Neural crest cell (in vitro differentiated cells): Measurements from ENCODE around the gene SRRM5. TPM values are rescaled to one million over a fixed set of nuclear protein-coding genes. Genes with fewer than 3 reads are reported as not detected.
"Not testable (repeated sequence)": the region's sequence is repeated elsewhere in the genome, so short reads cannot be mapped to it uniquely, and the experiment has no call there.

Experiments used
- DNase-seq: peaks from one replicate; pipeline ENCODE4 v3.0.0; 2021; ENCODE audit warnings: low read depth, mixed read lengths, low spot score
- H3K27ac Mint-ChIP-seq: one replicate; pipeline ENCODE4 v1.8.0; 2021; ENCODE audit warnings: mild to moderate bottlenecking, mixed read lengths; ENCODE audit not compliant: unreplicated experiment
- H3K27me3 Mint-ChIP-seq: 2 replicates; pipeline ENCODE4 v1.8.0; 2021; ENCODE audit warnings: low read depth, mild to moderate bottlenecking, mixed read lengths
- H3K36me3 Mint-ChIP-seq: 2 replicates; pipeline ENCODE4 v1.8.0; 2021; ENCODE audit warnings: low read depth, mild to moderate bottlenecking, mixed read lengths
- H3K4me1 Mint-ChIP-seq: 2 replicates; pipeline ENCODE4 v1.8.0; 2021; ENCODE audit warnings: mixed read lengths
- H3K4me3 Mint-ChIP-seq: one replicate; pipeline ENCODE4 v1.8.0; 2021; ENCODE audit warnings: mild to moderate bottlenecking, mixed read lengths
- H3K9me3 Mint-ChIP-seq: 2 replicates; pipeline ENCODE4 v1.8.0; 2021; ENCODE audit warnings: mixed read lengths
- total RNA-seq: library from RNA; stranded (reverse); gene quantifications from 2 replicates; pipeline ENCODE4 v1.2.1, GENCODE V29; 2021
- TF ChIP-seq, protein P1 (sequence below): fragments of 200-600 bp; sonication (generic); conservative IDR thresholded peaks from 2 replicates; pipeline ENCODE4 v1.5.0; 2021; ENCODE audit warnings: antibody characterized with exemption, mild to moderate bottlenecking

Gene SRRM5
- total RNA-seq, 1 donor from 2014 or later = 0.51 TPM

DNA sequence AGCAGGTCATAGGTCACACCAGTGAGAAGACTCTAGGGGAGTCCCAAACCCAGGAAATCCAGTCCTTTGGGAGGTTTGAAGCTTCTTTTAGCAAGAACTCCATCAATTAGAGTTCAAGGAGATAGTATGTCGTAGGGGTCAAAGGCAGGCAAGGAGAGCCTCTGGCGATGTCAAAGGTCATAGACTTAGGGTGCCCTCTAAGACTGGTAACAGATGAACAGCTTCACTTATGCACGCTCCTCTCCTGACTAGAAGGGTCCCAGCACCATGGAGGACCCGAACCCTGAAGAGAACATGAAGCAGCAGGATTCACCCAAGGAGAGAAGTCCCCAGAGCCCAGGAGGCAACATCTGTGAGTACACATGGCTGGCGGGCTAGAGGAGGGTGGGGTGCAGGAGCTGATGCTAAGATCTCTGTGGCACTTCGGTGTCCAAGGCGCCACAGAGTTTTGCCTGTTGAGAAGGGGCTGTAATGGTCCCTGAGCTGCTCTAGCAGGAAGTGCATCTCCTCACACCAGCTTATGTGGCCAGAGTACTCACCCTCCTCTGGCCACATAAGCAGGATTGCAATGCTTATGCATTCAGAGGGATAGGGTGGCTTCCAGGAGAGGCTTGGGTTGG is 14.9 kb upstream of the SRRM5 start:
- H3K4me1 Mint-ChIP-seq = peaks cover 39% of the 10 kb centered on the region
- DNase-seq = no peak
- H3K4me3 Mint-ChIP-seq = peak overlapping the region; percentile 99
- H3K27ac Mint-ChIP-seq = peak overlapping the region; percentile 99
- TF ChIP-seq, protein P1, sequence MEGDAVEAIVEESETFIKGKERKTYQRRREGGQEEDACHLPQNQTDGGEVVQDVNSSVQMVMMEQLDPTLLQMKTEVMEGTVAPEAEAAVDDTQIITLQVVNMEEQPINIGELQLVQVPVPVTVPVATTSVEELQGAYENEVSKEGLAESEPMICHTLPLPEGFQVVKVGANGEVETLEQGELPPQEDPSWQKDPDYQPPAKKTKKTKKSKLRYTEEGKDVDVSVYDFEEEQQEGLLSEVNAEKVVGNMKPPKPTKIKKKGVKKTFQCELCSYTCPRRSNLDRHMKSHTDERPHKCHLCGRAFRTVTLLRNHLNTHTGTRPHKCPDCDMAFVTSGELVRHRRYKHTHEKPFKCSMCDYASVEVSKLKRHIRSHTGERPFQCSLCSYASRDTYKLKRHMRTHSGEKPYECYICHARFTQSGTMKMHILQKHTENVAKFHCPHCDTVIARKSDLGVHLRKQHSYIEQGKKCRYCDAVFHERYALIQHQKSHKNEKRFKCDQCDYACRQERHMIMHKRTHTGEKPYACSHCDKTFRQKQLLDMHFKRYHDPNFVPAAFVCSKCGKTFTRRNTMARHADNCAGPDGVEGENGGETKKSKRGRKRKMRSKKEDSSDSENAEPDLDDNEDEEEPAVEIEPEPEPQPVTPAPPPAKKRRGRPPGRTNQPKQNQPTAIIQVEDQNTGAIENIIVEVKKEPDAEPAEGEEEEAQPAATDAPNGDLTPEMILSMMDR = no peak
- no peaks in the 10 kb centered on the region for H3K9me3 Mint-ChIP-seq
- peaks cover 7% of the 10 kb centered on the region for H3K36me3 Mint-ChIP-seq
- peaks cover 7% of the 10 kb centered on the region for H3K27me3 Mint-ChIP-seq

DNA sequence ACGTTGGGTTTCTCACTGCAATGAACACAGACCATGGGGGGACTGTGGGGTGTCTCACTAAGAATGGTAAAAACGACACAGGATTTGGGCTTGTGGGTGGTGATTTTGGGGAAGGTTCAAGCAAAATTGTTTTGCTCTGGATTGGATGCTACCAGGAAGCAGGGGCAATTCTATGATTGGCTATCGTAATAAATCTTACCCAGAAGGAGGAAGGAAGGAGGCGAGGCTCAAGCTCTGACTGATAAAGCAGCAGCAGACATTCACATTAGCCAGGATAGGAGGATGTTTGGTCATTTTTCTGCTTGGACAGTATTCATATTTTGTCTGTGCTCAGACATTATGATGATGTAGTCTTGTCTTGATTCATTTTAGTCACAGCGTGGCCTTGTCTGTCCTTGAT is 14.0 kb upstream of the SRRM5 start:
- TF ChIP-seq, protein P1 = no peak
- H3K27me3 Mint-ChIP-seq = peaks cover 7% of the 10 kb centered on the region
- peaks cover 7% of the 10 kb centered on the region for H3K36me3 Mint-ChIP-seq
- no peak for DNase-seq
- H3K4me1 Mint-ChIP-seq = peaks cover 39% of the 10 kb centered on the region
- no peak overlapping the region for H3K27ac Mint-ChIP-seq
- H3K9me3 Mint-ChIP-seq = no peaks in the 10 kb centered on the region
- H3K4me3 Mint-ChIP-seq = peak overlapping the region; percentile 99

DNA sequence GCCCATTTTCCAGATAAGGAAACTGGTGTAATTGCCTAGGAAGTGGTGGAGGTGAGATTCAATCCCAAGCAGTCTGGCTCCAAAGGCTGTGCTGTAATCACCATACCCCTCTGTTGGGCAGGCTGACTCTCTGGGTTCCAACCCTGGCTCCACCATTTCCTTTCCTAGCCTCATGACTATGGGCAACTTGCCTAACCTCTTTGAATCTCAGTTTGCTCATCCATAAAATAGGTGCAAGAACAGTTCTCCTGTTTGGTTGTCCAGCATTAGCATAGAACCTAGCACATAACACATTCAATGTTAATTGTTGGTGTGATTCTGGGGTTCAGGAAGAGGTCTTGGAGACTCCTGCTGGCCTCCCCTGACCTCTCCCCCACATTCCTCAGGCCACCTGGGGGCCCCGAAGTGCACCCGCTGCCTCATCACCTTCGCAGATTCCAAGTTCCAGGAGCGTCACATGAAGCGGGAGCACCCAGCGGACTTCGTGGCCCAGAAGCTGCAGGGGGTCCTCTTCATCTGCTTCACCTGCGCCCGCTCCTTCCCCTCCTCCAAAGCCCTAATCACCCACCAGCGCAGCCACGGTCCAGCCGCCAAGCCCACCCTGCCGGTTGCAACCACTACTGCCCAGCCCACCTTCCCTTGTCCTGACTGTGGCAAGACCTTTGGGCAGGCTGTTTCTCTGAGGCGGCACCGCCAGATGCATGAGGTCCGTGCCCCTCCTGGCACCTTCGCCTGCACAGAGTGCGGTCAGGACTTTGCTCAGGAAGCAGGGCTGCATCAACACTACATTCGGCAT is 13.2 kb upstream of the SRRM5 start:
- peaks cover 34% of the 10 kb centered on the region for H3K4me1 Mint-ChIP-seq
- no peak overlapping the region for H3K27ac Mint-ChIP-seq

DNA sequence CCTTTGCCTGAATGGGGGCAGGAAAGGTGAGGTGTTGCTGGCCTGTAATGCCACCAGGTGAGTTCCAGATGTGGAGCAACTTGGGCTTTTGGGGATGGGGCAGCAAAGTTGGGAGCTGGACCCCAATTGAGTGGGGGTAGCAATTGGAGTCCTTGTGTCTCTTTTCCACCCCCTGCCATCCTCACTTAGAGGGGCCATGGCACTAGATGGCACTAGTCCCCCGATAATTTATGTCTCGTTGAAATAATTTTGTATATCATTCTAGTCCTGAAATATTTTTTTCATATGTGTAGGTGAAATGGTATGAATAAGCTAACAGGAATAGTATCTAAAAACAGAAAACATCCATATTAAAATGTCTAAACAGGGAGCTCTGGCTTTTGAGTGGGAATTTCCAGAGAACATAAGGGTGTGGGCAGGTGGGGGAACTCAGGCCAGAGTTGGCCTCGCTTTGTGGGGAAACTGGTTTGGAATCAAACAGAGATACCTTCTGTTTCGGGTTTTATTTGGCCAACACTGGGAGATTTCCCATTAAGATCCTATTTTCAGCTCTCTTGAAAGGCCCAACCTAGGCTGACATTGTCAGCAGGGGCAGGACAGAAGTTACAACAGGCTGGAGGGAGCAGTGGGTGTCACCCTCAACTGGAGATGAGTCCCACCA is 12.1 kb upstream of the SRRM5 start:
- no peaks in the 10 kb centered on the region for H3K9me3 Mint-ChIP-seq
- no peak overlapping the region for H3K27ac Mint-ChIP-seq
- H3K4me1 Mint-ChIP-seq = peaks cover 30% of the 10 kb centered on the region
- no peak overlapping the region for H3K4me3 Mint-ChIP-seq
- H3K36me3 Mint-ChIP-seq = peaks cover 7% of the 10 kb centered on the region
- peaks cover 7% of the 10 kb centered on the region for H3K27me3 Mint-ChIP-seq
- TF ChIP-seq, protein P1 = no peak
- no peak for DNase-seq

More for the DNA sequence above, 13.2 kb upstream of the SRRM5 start:
- peak overlapping the region; percentile 99 for H3K4me3 Mint-ChIP-seq
- H3K27me3 Mint-ChIP-seq = peaks cover 7% of the 10 kb centered on the region
- TF ChIP-seq, protein P1 = no peak
- no peak for DNase-seq
- H3K9me3 Mint-ChIP-seq = no peaks in the 10 kb centered on the region
- peaks cover 4% of the 10 kb centered on the region for H3K36me3 Mint-ChIP-seq

DNA sequence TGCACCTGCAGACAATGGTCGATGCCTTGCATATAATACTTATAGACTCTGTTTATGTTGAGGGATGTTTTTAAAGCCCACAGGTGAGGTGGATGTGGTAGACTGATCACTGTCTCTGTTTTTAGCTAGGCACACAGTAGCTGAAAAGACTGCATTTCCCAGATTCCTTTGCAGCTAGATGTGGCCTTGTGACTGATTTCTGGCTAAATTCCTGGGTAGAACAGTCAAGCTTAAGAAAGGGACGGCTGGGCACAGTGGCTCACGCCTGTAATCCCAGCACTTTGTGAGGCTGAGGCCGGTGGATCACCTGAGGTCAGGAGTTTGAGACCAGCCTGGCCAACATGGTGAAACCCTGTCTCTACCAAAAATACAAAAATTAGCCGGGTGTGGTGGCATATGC is 11.6 kb upstream of the SRRM5 start:
- not testable (repeated sequence) for H3K27me3 Mint-ChIP-seq, H3K4me3 Mint-ChIP-seq, DNase-seq, H3K9me3 Mint-ChIP-seq, H3K27ac Mint-ChIP-seq, H3K36me3 Mint-ChIP-seq
- H3K4me1 Mint-ChIP-seq = peaks cover 28% of the 10 kb centered on the region
